Suprapubic skin (tissue), 3 donors: ENCODE results near the gene UGT1A8.

Experiments
- CTCF ChIP-seq, 2 donors: fragments of 200-600 bp in 1 of 2; fragments of 450-650 bp in 1 of 2; sonication (generic) in 1 of 2; IDR thresholded peaks; one replicate each; pipeline ENCODE4 v1.5.1; 2016 to 2019; ENCODE audit warnings: antibody characterized with exemption in 2 of 2, mild to moderate bottlenecking in 1 of 2, moderate library complexity in 1 of 2
- EP300 ChIP-seq: sonication (generic); formaldehyde crosslinking; IDR thresholded peaks from one replicate; pipeline ENCODE4 v1.6.1; 2017; ENCODE audit warnings: antibody characterized with exemption

- TF ChIP-seq CTCF (IDR thresholded peaks at IDR 0.05) = no peak
- no peak for TF ChIP-seq EP300
Observed at GRCh38 chr2:233798335-233799086, 181.1 kb downstream of the UGT1A8 start.
